ENCODE results near the gene ITGAL. TPM values are rescaled to one million over a fixed set of nuclear protein-coding genes. Genes with fewer than 3 reads are reported as not detected.

Gene ITGAL
- total and polyA plus RNA-seq, 2 of the 13 experiments (the other 11 are each of a cell fraction or from before 2014, with no cell fraction given): 0.86 to 1.2 TPM

DNA sequence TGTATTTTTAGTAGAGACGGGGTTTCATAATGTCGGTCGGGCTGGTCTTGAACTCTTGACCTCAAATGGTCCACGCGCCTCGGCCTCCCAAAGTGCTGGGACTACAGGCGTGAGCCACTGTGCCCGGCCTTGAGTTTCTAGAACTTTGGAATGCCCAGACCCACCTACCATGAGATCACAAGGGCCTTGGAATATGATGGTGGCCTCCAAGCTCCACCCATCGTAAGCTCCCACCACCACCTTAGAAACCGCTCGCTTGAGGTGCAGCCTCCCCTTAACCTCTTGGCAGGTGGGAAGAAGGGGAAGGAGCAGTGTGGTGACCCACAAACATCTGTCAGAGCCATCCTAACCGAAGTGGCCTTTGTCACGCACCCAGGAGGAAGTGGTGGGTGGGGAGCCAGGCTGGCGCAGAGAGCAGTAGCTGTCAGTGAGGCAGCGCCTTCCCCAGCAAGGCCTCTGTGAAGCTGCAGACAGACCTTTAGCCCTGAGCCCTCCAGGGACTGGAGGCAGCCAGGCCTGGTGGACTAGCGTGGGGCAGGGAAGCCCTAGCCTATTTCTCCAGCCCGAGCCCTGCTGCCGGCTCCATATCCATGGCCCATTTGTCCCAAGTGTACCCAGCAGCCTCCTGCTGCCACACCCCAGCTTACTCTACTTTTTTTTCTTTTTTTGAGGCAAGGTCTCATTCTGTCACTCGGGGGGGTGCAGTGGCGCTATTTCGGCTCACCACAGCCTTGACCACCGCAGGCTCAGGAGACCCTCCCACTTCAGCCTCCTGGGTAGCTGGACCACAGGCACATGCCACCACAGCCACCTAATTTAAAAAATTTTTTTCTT, 13.8 kb upstream of the ITGAL start (continued):
- TF ChIP-seq, protein P1, sequence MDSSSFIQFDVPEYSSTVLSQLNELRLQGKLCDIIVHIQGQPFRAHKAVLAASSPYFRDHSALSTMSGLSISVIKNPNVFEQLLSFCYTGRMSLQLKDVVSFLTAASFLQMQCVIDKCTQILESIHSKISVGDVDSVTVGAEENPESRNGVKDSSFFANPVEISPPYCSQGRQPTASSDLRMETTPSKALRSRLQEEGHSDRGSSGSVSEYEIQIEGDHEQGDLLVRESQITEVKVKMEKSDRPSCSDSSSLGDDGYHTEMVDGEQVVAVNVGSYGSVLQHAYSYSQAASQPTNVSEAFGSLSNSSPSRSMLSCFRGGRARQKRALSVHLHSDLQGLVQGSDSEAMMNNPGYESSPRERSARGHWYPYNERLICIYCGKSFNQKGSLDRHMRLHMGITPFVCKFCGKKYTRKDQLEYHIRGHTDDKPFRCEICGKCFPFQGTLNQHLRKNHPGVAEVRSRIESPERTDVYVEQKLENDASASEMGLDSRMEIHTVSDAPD (CRISPR knock-in tag; IDR thresholded peaks at IDR 0.05): 0 out of 2 replicates have a peak, but pooled peaks have one; percentile 24
- TF ChIP-seq MTF2 (CRISPR knock-in tag; IDR thresholded peaks at IDR 0.05; ENCODE audit: borderline replicate concordance) (peak; percentile 42; the same call in 1 of the 2 replicates), KLF6 (CRISPR knock-in tag; IDR thresholded peaks at IDR 0.05) (peak; percentile 31; the same call in 1 of the 2 replicates), ATRX (CRISPR knock-in tag; IDR thresholded peaks at IDR 0.05; ENCODE audit: borderline replicate concordance) (no peak), ZNF335 (CRISPR knock-in tag; IDR thresholded peaks at IDR 0.05) (0 out of 2 replicates have a peak, but pooled peaks have one; percentile 49), KLF13 (CRISPR knock-in tag; IDR thresholded peaks at IDR 0.05) (no peak), HNRNPL (IDR thresholded peaks at IDR 0.05; ENCODE audit: low read depth, low read length) (no peak; the same call in 1 of the 2 replicates), ESRRA (CRISPR knock-in tag; IDR thresholded peaks at IDR 0.05; ENCODE audit: low read depth) (peak; percentile 18; the same call in 1 of the 2 replicates), POLR2A (IDR thresholded peaks at IDR 0.05; ENCODE audit: insufficient read depth in 1 of 2, low read depth in 2 of 2, low read length in 2 of 2) (peak; percentile 55 to 66; a peak in 3 of 4 replicates), MED13 (CRISPR knock-in tag; IDR thresholded peaks at IDR 0.05) (no peak), HNF4A (CRISPR knock-in tag; IDR thresholded peaks at IDR 0.05) (no peak; the same call in 1 of the 2 replicates), MBD4 (IDR thresholded peaks at IDR 0.05; ENCODE audit: borderline replicate concordance, low read length) (no peak), POGZ (CRISPR knock-in tag; IDR thresholded peaks at IDR 0.05) (peak; percentile 77)
- TF ChIP-seq, protein P2, sequence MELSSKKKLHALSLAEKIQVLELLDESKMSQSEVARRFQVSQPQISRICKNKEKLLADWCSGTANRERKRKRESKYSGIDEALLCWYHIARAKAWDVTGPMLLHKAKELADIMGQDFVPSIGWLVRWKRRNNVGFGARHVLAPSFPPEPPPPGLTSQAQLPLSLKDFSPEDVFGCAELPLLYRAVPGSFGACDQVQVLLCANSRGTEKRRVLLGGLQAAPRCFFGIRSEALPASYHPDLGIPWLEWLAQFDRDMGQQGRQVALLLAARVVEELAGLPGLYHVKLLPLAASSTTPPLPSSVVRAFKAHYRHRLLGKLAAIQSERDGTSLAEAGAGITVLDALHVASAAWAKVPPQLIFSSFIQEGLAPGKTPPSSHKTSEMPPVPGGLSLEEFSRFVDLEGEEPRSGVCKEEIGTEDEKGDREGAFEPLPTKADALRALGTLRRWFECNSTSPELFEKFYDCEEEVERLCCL (CRISPR knock-in tag; IDR thresholded peaks at IDR 0.05; ENCODE audit: borderline replicate concordance): 0 out of 2 replicates have a peak, but pooled peaks have one; percentile 86
- TF ChIP-seq, protein P3, sequence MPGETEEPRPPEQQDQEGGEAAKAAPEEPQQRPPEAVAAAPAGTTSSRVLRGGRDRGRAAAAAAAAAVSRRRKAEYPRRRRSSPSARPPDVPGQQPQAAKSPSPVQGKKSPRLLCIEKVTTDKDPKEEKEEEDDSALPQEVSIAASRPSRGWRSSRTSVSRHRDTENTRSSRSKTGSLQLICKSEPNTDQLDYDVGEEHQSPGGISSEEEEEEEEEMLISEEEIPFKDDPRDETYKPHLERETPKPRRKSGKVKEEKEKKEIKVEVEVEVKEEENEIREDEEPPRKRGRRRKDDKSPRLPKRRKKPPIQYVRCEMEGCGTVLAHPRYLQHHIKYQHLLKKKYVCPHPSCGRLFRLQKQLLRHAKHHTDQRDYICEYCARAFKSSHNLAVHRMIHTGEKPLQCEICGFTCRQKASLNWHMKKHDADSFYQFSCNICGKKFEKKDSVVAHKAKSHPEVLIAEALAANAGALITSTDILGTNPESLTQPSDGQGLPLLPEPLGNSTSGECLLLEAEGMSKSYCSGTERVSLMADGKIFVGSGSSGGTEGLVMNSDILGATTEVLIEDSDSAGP (CRISPR knock-in tag; IDR thresholded peaks at IDR 0.05; ENCODE audit: borderline replicate concordance): peak; percentile 82
- TF ChIP-seq, protein P4, sequence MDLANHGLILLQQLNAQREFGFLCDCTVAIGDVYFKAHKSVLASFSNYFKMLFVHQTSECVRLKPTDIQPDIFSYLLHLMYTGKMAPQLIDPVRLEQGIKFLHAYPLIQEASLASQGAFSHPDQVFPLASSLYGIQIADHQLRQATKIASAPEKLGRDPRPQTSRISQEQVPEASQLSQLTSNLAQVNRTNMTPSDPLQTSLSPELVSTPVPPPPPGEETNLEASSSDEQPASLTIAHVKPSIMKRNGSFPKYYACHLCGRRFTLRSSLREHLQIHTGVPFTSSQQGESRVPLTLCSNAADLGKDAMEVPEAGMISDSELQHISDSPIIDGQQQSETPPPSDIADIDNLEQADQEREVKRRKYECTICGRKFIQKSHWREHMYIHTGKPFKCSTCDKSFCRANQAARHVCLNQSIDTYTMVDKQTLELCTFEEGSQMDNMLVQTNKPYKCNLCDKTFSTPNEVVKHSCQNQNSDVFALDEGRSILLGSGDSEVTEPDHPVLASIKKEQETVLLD (CRISPR knock-in tag; IDR thresholded peaks at IDR 0.05; ENCODE audit: low read depth): no peak
- TF ChIP-seq, protein P5, sequence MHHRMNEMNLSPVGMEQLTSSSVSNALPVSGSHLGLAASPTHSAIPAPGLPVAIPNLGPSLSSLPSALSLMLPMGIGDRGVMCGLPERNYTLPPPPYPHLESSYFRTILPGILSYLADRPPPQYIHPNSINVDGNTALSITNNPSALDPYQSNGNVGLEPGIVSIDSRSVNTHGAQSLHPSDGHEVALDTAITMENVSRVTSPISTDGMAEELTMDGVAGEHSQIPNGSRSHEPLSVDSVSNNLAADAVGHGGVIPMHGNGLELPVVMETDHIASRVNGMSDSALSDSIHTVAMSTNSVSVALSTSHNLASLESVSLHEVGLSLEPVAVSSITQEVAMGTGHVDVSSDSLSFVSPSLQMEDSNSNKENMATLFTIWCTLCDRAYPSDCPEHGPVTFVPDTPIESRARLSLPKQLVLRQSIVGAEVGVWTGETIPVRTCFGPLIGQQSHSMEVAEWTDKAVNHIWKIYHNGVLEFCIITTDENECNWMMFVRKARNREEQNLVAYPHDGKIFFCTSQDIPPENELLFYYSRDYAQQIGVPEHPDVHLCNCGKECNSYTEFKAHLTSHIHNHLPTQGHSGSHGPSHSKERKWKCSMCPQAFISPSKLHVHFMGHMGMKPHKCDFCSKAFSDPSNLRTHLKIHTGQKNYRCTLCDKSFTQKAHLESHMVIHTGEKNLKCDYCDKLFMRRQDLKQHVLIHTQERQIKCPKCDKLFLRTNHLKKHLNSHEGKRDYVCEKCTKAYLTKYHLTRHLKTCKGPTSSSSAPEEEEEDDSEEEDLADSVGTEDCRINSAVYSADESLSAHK (CRISPR knock-in tag; IDR thresholded peaks at IDR 0.05; ENCODE audit: borderline replicate concordance): no peak
